ENCODE results near the gene SHROOM3.

DNA sequence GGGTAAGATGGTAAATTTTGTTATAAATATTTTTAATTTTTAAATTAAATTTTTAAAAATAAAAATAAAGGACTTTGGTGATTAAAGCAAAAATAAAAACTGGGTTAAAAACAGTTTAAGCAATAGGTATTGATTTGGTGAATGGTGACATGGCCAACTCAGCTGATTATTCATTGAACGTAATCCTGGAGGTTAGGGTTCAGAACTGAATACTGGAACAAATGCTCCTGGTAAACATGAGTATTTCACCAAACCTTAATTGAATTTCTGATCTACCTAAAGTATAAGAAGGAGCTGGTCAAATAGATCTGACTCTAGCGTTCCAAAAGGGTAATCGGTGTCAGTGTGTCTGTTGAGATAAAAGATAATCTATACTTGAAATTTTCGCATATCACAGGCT lies 141.8 kb downstream of the SHROOM3 start:
- TF ChIP-seq, protein P1, sequence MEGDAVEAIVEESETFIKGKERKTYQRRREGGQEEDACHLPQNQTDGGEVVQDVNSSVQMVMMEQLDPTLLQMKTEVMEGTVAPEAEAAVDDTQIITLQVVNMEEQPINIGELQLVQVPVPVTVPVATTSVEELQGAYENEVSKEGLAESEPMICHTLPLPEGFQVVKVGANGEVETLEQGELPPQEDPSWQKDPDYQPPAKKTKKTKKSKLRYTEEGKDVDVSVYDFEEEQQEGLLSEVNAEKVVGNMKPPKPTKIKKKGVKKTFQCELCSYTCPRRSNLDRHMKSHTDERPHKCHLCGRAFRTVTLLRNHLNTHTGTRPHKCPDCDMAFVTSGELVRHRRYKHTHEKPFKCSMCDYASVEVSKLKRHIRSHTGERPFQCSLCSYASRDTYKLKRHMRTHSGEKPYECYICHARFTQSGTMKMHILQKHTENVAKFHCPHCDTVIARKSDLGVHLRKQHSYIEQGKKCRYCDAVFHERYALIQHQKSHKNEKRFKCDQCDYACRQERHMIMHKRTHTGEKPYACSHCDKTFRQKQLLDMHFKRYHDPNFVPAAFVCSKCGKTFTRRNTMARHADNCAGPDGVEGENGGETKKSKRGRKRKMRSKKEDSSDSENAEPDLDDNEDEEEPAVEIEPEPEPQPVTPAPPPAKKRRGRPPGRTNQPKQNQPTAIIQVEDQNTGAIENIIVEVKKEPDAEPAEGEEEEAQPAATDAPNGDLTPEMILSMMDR (IDR thresholded peaks at IDR 0.05): no peak
- no peak for TF ChIP-seq POLR2A (IDR thresholded peaks at IDR 0.05; ENCODE audit: low read depth)

Data from esophagus muscularis mucosa (tissue), 3 donors.